HG03045 (cell line): ENCODE results near the gene EIF4H.
A peak's percentile ranks its signal among the peaks of the same experiment; 100 is the strongest.
"Not testable (repeated sequence)": the region's sequence is repeated elsewhere in the genome, so short reads cannot be mapped to it uniquely, and the experiment has no call there.

Source experiments
- ATAC-seq: cut with Tn5 transposase; IDR thresholded peaks from one replicate; pipeline ENCODE4 v1.9.1; 2021; ENCODE audit warnings: mild to moderate bottlenecking, moderate library complexity; ENCODE audit not compliant: unreplicated experiment

Gene EIF4H

GRCh38 chr7:74173866-74174605, at the start of gene EIF4H:
Gene EIF4H (plus strand): TSS chr7:74174356. CDS start chr7:74174384, 28 bp downstream.
- peak; percentile 85 for ATAC-seq

- no peak for ATAC-seq
Measured at GRCh38 chr7:74126220-74126880, 47.8 kb upstream of the EIF4H start.

GRCh38 chr7:74129887-74130286, 44.3 kb upstream of the EIF4H start:
- no peak for ATAC-seq

DNA sequence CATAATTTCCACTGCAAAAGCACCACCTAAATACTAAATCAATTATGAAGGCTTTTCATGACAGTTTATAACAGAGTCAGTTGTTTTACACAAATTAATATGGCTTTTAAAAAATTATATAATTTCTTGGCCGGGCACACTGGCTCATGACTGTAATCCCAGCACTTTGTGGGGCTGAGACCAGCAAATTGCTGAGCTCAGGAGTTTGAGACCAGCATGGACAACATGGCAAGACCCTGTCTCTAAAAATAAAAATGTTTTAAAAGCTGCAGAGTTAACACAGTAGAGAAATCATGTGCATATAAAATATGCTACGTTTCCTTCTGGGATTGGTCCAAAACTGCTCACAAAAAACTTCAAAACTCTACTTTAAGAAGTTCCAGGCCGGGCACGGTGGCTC, 43.6 kb upstream of the EIF4H start:
- no peak for ATAC-seq

DNA sequence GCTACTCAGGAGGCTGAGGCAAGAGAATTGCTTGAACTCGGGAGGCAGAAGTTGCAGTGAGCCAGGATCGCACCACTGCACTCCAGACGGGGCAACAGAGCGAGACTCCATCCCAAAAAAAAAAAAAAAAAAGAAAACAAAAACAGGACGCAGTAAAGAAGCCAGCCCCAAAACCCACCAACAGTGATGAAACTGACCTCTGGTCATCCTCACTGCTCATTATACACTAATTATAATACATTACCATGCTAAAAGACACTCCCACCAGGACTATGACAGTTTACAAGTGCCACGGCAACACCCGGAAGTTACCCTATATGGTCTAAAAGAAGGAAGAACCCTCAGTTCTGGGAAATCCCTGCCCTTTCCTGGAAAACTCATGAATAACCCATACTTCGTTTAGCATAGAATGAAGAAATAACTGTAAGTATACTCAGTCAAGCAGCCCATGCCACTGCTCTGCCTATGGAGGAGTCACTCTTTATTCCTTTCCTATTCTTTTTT, 40.0 kb upstream of the EIF4H start:
- ATAC-seq = no peak

- no peak for ATAC-seq
Measured at GRCh38 chr7:74138334-74138867, 35.8 kb upstream of the EIF4H start.

DNA sequence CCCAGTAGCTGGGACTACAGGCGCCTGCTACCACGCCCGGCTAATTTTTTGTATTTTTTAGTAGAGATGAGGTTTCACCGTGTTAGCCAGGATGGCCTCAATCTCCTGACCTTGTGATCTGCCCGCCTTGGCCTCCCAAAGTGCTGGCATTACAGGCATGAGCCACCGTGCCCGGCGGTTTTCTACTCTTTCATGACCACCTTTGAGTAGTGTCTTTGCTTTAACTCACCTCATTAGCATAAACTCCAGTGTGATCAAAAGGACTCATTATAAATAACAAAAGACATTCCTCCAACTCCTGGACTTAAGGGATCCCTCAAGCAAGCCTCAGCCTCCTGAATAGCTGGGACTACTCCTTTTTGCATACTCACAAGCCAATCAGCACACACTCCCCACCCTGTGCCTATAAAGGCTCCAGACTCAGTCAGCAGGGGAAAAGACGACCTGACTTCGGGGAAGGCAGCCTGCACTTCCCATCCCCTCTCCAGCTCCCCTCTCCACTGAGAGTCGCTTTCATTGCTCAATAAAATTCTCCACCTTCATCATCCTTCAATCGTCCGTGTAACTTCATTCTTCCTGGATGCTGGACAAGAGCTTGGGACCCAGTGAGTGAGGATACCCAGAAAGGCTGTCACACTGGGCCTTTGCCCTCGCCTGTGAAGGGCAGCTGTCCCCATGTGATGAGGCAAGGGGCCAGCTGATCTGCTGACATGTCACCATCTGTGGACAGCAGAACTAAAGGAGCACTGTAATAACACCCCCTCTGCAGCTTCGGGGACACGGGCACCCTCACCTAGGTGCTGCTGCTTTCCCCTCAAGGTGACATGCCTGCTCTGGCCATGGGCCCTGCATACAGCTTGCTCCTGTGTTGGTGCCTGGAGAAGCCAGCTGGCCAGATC, 35.0 kb upstream of the EIF4H start:
- ATAC-seq = no peak

DNA sequence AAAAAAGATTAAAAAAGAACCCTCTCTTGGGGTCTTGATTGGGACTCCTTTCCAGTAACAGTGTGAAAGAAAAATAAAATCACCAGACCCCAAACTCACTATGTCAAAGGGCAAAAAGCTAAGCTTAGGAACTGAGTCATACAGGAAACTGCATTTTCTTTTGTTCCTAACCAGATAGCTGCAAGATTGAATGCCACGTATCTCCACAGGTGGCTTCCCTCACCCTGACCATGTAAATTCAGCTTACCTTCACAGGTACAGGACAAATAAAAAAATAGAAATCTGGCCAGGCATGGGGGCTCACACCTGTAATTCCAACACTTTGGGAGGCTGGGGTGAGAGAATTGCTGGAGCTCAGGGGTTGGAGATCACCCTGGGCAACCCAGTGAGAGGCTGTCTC, 32.5 kb upstream of the EIF4H start:
- ATAC-seq = no peak

- ATAC-seq = no peak
Measured at GRCh38 chr7:74143383-74143782, 30.8 kb upstream of the EIF4H start.

GRCh38 chr7:74148491-74148890, 25.7 kb upstream of the EIF4H start:
- no peak for ATAC-seq

DNA sequence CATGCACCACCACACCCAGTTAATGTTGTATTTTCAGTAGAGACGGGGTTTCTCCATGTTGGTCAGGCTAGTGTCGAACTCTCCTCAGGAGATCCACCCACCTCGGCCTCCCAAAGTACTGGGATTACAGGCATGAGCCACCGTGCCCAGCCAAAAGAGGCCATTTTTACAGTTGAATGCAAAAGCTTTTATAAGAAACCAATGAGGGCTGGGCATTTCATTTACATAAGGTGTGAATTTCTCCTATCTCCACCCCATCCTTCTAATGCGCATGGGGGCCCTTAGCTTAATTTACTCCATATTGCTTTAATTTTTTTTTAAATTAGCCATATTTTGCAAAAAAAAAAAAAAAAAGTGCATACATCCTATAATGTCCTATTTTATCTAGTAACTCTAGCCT, 25.1 kb upstream of the EIF4H start:
- no peak for ATAC-seq

DNA sequence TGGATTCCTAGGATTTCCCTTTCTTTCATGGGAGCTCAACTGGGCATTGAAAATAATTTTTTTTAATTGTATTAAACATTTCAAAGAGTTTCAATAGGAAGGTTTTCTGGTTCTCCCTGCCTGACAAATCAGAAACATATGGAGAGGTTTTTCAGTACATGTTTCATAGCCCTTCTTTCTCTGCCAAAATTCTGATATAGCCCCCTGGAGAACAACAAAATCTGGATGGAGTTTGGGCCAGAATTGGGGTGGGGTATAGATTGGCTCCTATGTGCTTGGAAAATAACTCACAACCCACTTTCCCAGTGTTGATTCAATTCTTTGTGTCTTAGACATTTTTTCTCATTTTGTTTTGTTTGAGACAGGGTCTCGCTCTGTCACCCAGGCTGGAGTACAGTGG, 24.6 kb upstream of the EIF4H start:
- no peak for ATAC-seq

GRCh38 chr7:74153736-74154135, 20.4 kb upstream of the EIF4H start:
- ATAC-seq = no peak

DNA sequence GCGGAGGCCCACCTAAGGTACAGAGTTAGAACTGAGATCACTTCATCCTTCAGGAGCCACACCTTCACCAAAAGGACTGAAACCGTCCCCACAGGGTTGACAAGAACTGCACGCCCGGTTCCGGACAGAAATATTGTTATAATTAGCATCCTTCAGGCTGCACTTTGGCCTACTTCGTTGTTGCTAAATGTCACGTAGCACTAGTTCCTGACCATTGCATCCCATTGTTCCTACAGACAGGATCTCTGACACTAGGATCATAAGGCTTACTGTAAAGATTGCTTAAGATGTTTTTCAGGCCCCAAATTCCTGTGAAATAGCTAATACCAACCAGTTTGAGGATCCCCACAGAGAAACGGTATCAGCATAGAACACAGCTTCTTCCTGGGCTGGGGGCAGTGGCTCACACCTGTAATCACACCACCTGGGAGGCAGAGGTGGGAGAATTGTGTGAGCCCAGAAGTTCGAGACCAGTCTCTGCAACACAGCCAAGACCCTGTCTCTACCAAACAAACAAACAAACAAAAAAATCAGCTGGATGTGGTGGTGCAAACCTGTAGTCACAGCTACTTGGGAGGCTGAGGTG, 18.3 kb upstream of the EIF4H start:
- ATAC-seq = no peak

DNA sequence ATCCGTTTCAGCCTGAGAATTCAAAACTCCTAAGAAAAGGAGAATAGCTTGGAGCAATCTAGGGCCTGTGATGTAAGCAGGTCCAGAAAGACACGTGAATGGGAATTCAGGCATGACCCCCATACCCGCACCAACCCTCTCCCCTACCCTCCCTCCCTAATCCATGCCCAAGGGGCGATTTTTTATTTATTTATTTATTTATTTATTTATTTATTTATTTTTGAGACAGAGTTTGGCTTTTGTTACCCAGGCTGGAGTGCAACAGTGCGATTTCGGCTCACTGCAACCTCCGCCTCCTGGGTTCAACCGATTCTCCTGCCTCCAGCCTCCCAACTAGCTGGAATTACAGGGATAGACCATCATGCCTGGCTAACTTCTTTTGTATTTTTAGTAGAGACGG, 16.6 kb upstream of the EIF4H start:
- ATAC-seq = no peak

GRCh38 chr7:74164985-74165456, 9.1 kb upstream of the EIF4H start:
- ATAC-seq = no peak

DNA sequence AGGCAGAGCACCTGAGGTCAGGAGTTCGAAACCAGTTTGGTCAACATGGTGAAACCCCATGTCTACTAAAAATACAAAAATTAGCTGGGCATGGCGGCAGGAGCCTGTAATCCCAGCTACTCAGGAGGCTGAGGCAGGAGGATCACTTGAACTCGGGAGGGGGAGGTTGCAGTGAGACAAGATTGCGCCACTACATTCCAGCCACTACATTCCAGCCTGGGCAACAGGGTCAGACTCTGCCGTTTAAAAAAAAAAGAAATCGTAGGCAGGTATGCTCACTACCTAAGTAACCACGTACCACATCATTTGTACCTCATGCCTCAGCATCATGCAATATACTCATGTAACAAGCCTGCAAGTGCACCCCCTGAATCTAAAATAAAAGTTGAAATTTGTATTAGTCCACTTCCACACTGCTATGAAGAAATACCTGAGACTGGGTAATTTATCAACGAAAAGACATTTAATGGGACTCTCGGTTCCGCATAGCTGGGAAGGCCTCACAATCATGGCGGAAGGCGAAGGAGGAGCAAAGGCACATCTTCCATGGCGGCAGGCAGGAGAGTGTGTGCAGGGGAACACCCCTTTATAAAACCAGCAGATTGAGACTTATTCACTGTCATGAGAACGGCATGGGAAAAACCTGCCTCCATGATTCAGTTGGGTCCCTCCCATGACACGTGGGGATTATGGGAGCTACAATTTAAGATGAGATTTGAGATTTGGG, 8.1 kb upstream of the EIF4H start:
- no peak for ATAC-seq

DNA sequence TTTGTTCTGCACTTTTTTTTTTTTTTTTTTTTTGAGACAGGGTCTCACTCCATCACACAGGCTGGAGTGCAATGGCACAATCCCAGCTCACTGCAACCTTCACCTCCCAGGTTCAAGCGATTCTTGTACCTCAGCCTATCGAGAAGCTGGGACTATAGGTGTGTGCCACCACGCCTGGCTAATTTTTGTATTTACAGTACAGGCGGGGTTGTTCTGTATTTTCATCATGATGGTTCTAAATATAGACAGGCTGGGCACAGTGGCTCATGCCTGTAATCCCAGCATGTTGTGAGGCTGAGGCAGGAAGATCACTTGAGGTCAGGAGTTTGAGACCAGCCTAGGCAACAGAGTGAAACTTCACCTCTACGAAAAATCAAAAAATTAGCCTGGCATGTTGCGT, 6.8 kb upstream of the EIF4H start:
- ATAC-seq = not testable (repeated sequence)

GRCh38 chr7:74173074-74173473, 1.1 kb upstream of the EIF4H start:
- ATAC-seq = no peak

DNA sequence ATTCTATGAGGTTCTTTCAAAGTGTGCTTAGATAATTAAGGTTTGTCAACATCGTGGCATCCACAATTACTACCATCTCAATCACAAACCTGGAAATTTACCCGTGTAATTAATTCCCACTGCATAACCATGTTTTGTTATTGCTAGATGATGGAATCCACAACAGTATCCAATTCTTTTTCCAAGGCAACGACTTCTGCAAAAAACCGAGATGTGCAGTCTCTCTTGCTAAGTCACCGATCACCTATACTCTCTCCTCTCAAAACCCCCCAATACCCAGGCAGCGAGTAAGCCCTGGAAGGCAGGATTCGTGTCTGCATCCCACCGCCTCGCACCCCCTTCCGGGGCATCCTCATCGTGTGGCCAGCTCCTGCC, 678 bp upstream of the EIF4H start:
- ATAC-seq = no peak
